Stimulated activated effector memory CD8-positive, alpha-beta T cell treated with anti-CD3 and anti-CD28 coated beads, Interleukin-12 subunit alpha, Interleukin-12 subunit beta, amount 100 ng/mL, for 72 hours (primary cell): ENCODE data around the gene UBA5.
A peak's percentile ranks its signal among the peaks of the same experiment; 100 is the strongest.

ENCODE experiments used
- ATAC-seq: fragments of 150-1000 bp; cut with Tn5 transposase; 2 replicates; pipeline ENCODE4 v1.10.0; 2021
- DNase-seq, 2 donors: peaks; one replicate each; pipeline ENCODE4 v3.0.0; 2021 to 2022; ENCODE audit warnings: low spot score in 2 of 2
- H3K27ac Mint-ChIP-seq: one replicate; pipeline ENCODE4 v1.8.0; 2022; ENCODE audit warnings: mild to moderate bottlenecking, mixed read lengths
- H3K36me3 Mint-ChIP-seq: one replicate; pipeline ENCODE4 v1.8.0; 2022; ENCODE audit warnings: mild to moderate bottlenecking, mixed read lengths
- H3K4me1 Mint-ChIP-seq: one replicate; pipeline ENCODE4 v1.8.0; 2022; ENCODE audit warnings: mixed read lengths
- H3K4me3 Mint-ChIP-seq: one replicate; pipeline ENCODE4 v1.8.0; 2022; ENCODE audit warnings: mild to moderate bottlenecking, mixed read lengths
- H3K9me3 Mint-ChIP-seq: one replicate; pipeline ENCODE4 v1.8.0; 2022; ENCODE audit warnings: mixed read lengths

UBA5 gene

GRCh38 chr3:132641837-132642538, 18.1 kb upstream of the UBA5 start:
- Mint-ChIP-seq H3K4me1 (peaks cover 16% of the 10 kb centered on the region), H3K9me3 (no peaks in the 10 kb centered on the region), H3K27ac (no peak overlapping the region), H3K4me3 (no peak overlapping the region), H3K36me3 (peaks cover 34% of the 10 kb centered on the region)
- DNase-seq (no peak), ATAC-seq (peak; percentile 50)

- H3K36me3 Mint-ChIP-seq, result peaks cover 29% of the 10 kb centered on the region
Observed at GRCh38 chr3:132642539-132642847, 17.6 kb upstream of the UBA5 start.

GRCh38 chr3:132643366-132643765, 16.8 kb upstream of the UBA5 start:
- DNase-seq (no peak), ATAC-seq (no peak)
- H3K27ac Mint-ChIP-seq, result peak overlapping the region; percentile 67
- no peaks in the 10 kb centered on the region for H3K9me3 Mint-ChIP-seq
- no peak overlapping the region for H3K4me3 Mint-ChIP-seq
- peaks cover 20% of the 10 kb centered on the region for H3K36me3 Mint-ChIP-seq
- peaks cover 16% of the 10 kb centered on the region for H3K4me1 Mint-ChIP-seq

More at GRCh38 chr3:132642539-132642847, 17.6 kb upstream of the UBA5 start:
- no peak for DNase-seq
- H3K9me3 Mint-ChIP-seq, result no peaks in the 10 kb centered on the region
- H3K4me3 Mint-ChIP-seq, result no peak overlapping the region
- peaks cover 16% of the 10 kb centered on the region for H3K4me1 Mint-ChIP-seq
- no peak for ATAC-seq
- no peak overlapping the region for H3K27ac Mint-ChIP-seq

GRCh38 chr3:132645058-132645457, 15.1 kb upstream of the UBA5 start:
- Mint-ChIP-seq H3K36me3 (peaks cover 3% of the 10 kb centered on the region), H3K27ac (peak overlapping the region; percentile 20)
- no peak for DNase-seq

GRCh38 chr3:132650153-132650552, 10.0 kb upstream of the UBA5 start:
- Mint-ChIP-seq H3K9me3 (no peaks in the 10 kb centered on the region), H3K27ac (no peak overlapping the region), H3K36me3 (no peaks in the 10 kb centered on the region), H3K4me3 (no peak overlapping the region), H3K4me1 (peaks cover 5% of the 10 kb centered on the region)
- ATAC-seq, result no peak
- no peak for DNase-seq

More at GRCh38 chr3:132645058-132645457, 15.1 kb upstream of the UBA5 start:
- no peak overlapping the region for H3K4me3 Mint-ChIP-seq
- ATAC-seq, result no peak
- peaks cover 16% of the 10 kb centered on the region for H3K4me1 Mint-ChIP-seq
- no peaks in the 10 kb centered on the region for H3K9me3 Mint-ChIP-seq

- ATAC-seq (no peak), DNase-seq (no peak)
- Mint-ChIP-seq H3K4me1 (peaks cover 9% of the 10 kb centered on the region), H3K36me3 (no peaks in the 10 kb centered on the region), H3K9me3 (no peaks in the 10 kb centered on the region), H3K27ac (no peak overlapping the region), H3K4me3 (no peak overlapping the region)
Observed at GRCh38 chr3:132652640-132653270, 7.4 kb upstream of the UBA5 start.

GRCh38 chr3:132654190-132654589, 5.9 kb upstream of the UBA5 start:
- ATAC-seq (peak; percentile 50), DNase-seq (no peak)
- Mint-ChIP-seq H3K9me3 (no peaks in the 10 kb centered on the region), H3K27ac (no peak overlapping the region), H3K4me1 (peaks cover 20% of the 10 kb centered on the region), H3K36me3 (no peaks in the 10 kb centered on the region), H3K4me3 (no peak overlapping the region)

GRCh38 chr3:132654721-132655120, 5.4 kb upstream of the UBA5 start:
- Mint-ChIP-seq H3K4me3 (no peak overlapping the region), H3K27ac (no peak overlapping the region), H3K36me3 (no peaks in the 10 kb centered on the region), H3K9me3 (no peaks in the 10 kb centered on the region), H3K4me1 (peaks cover 20% of the 10 kb centered on the region)
- no peak for ATAC-seq
- no peak for DNase-seq

- no peak for ATAC-seq
- Mint-ChIP-seq H3K4me1 (peaks cover 20% of the 10 kb centered on the region), H3K9me3 (no peaks in the 10 kb centered on the region), H3K36me3 (peaks cover 6% of the 10 kb centered on the region), H3K4me3 (no peak overlapping the region), H3K27ac (no peak overlapping the region)
- no peak for DNase-seq
Observed at GRCh38 chr3:132655471-132655870, 4.7 kb upstream of the UBA5 start.

- DNase-seq (no peak), ATAC-seq (no peak)
- Mint-ChIP-seq H3K9me3 (no peaks in the 10 kb centered on the region), H3K4me3 (peak overlapping the region; percentile 96), H3K27ac (no peak overlapping the region), H3K36me3 (peaks cover 10% of the 10 kb centered on the region), H3K4me1 (peaks cover 34% of the 10 kb centered on the region)
Observed at GRCh38 chr3:132657869-132658747, 2.0 kb upstream of the UBA5 start.

GRCh38 chr3:132659000-132659364, 1.1 kb upstream of the UBA5 start:
- Mint-ChIP-seq H3K4me1 (peaks cover 42% of the 10 kb centered on the region), H3K9me3 (no peaks in the 10 kb centered on the region), H3K4me3 (peak overlapping the region; percentile 96), H3K36me3 (peaks cover 15% of the 10 kb centered on the region), H3K27ac (peak overlapping the region; percentile 99)
- ATAC-seq (no peak), DNase-seq (no peak)

- no peaks in the 10 kb centered on the region for H3K9me3 Mint-ChIP-seq
- peak; percentile 23 to 78 for DNase-seq
- peaks cover 18% of the 10 kb centered on the region for H3K36me3 Mint-ChIP-seq
- H3K4me1 Mint-ChIP-seq, result peaks cover 44% of the 10 kb centered on the region
- peak; percentile 60 for ATAC-seq
- H3K4me3 Mint-ChIP-seq, result peak within 1 kb of the TSS; percentile 96
- H3K27ac Mint-ChIP-seq, result peak within 1 kb of the TSS; percentile 99
Observed at GRCh38 chr3:132659365-132660051, 621 bp upstream of the UBA5 start, which contains the start of gene ACAD11. TSS of gene ACAD11 (minus strand) at chr3:132659809. CDS start at chr3:132659751, 58 bp downstream.

GRCh38 chr3:132660811-132661070, 612 bp downstream of the UBA5 start:
- peak overlapping the region; percentile 99 for H3K27ac Mint-ChIP-seq
- H3K36me3 Mint-ChIP-seq, result peaks cover 30% of the 10 kb centered on the region
- no peaks in the 10 kb centered on the region for H3K9me3 Mint-ChIP-seq
- H3K4me1 Mint-ChIP-seq, result peaks cover 43% of the 10 kb centered on the region
- DNase-seq (no peak), ATAC-seq (peak; percentile 53)
- peak overlapping the region; percentile 96 for H3K4me3 Mint-ChIP-seq

- peaks cover 34% of the 10 kb centered on the region for H3K36me3 Mint-ChIP-seq
- no peak for DNase-seq
Observed at GRCh38 chr3:132661101-132661500, 972 bp downstream of the UBA5 start.

GRCh38 chr3:132662212-132662611, 2.1 kb downstream of the UBA5 start:
- DNase-seq, result no peak
- Mint-ChIP-seq H3K4me3 (peak overlapping the region; percentile 96), H3K27ac (no peak overlapping the region), H3K4me1 (peaks cover 43% of the 10 kb centered on the region), H3K36me3 (peaks cover 45% of the 10 kb centered on the region), H3K9me3 (no peaks in the 10 kb centered on the region)
- no peak for ATAC-seq

More at GRCh38 chr3:132661101-132661500, 972 bp downstream of the UBA5 start:
- H3K4me3 Mint-ChIP-seq, result peak overlapping the region; percentile 96
- H3K4me1 Mint-ChIP-seq, result peaks cover 43% of the 10 kb centered on the region
- H3K9me3 Mint-ChIP-seq, result no peaks in the 10 kb centered on the region
- peak overlapping the region; percentile 99 for H3K27ac Mint-ChIP-seq
- no peak for ATAC-seq
